RPMI7951 (cell line): ENCODE results near the gene TYSND1. TPM values are rescaled to one million over a fixed set of nuclear protein-coding genes. Genes with fewer than 3 reads are reported as not detected.
"Not testable (repeated sequence)": the region's sequence is repeated elsewhere in the genome, so short reads cannot be mapped to it uniquely, and the experiment has no call there.

Experiments
- DNase-seq: peaks from one replicate; pipeline ENCODE4 v3.0.0-alpha.2; 2012; ENCODE audit warnings: low read depth
- total RNA-seq: library from RNA; depleted of rRNA; stranded (reverse); fragments of >200 nt; shearing (Covaris generic); gene quantifications from 2 replicates; pipeline ENCODE4 v1.2.3, GENCODE V29; 2014

Gene TYSND1
- total RNA-seq, 1 experiment from 2014 or later = 5.5 TPM

DNA sequence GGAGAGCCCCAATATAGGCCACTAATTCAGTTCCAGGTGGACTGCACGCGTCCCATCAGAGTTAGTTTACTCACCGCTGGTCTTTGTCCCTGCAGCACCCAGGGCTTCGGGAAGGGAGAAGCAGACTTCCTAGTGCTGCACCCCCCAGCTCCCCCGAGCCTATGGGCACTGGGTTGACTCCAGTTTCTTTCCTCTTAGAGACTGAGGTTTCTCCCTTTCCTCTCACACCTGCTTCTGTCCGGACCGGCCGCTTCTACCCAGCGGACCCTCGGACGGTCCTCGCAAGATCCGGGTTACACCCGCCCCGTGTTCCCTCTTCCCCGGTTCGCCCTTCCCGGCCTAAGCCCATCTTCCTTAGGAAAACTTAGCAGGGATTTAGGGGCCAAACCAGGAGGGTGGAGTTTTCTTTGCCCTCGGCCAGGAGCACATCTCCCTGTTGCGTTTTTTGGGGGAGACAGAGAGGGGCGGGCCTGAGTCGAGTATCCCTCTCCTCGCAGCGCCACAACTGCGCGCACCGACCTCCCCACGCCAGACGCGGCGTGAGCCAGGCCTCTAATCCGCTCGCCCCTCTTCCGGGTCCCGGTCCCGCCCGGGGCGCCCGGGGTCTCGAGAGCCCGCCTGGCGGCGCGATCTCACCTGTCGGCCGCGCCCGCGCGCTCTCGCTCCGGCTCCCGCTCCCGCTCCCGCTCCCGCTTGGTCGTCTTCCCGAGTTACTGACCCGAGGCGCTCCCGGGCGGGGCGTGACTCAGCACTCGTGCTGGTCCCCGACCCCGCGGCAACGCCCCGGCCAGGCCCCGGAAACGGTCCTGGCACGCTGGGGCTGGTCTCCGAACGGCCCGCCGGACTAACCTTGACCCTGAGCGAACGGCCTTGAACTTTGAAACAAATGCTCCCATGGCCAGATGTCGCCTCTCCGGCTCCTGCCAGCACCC lies 14.1 kb downstream of the TYSND1 start, which contains the start of gene AIFM2:
TSS of gene AIFM2 (minus strand) at position 728 of the 932 bp plus-strand sequence. CDS start 8,741 bp downstream, outside the sequence.
- peak; percentile 81 for DNase-seq

DNA sequence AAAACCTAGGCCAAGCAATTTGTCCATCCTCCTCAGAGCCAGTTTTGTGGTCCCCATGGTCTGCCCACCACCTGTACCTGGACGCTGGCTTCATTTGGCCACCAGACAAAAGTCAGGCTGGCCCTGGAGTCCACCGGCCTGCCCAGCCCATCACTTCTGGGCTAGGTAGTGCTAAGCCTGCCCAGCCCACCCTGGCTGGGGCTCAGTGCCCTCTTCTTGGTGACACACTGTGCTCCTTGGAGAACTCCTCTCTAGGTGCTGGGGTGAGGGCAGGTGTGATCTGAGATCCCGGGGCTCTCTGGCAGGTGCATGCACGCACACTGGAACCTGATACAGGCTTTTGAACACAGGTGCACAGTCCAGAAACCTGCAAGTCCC lies 15.0 kb downstream of the TYSND1 start:
- DNase-seq = no peak

DNA sequence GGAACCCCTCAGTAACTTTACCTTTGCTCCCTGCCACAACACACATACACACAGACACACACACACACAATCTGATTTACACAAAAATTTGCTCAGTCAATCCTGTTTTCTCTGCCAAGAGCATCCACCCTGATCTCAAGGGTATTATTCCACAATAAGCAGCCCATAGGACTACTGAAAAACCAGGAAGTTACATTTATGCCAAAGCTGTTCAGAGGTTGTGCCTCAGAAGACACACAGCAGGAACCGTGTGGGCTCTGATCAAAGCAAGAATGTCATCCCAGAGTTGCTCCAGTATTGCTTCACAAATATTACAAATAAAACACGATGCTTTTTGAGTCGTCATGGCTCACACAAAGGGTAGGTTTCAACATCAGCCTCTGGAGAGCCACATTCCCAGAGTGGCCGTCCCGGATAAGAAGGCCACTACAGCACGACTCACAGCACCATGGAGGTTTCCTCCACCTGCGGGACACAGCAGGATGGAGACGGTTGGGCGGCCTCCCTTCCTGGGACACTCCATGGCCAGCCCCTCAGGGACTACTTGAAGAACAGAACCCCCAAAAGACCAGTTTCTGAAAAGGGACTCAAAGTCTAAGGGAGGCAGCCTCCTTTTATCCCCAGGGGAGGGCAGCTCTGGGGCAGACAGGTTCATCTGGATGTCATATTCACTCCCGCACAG lies 15.5 kb downstream of the TYSND1 start:
- DNase-seq = peak; percentile 19

DNA sequence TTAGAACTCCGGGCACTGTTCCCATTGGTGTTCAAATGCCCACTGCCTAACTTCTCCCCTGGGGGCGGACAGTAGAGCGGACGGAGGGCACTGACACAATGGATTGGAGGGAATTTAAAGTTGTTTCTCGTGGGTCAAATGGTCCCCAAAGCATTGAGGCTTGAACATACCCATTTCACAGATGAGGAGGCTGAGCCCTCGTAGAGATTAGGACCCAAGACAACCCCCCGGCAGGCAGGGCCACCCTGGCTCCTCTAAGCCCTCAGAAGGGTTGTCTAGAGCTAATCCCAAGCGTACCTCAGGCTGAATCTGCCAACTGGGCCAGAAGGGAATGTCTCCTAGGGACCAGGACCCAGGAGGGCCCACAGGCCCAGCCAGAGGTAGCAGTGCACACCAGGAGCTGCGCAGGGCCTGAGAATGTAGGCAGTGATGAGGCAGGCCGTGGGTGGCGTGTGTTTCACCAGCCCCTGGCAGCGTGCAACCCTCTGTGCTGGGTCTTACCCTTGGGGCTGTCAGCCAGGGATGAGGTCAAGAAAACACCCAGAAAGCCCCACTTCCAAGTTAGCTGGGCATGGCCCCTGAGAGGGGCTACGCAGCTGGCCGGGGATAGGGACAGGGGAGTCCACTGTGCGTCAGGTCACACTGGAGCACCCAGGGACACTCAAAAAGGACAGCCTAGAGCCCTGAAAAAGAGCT lies 19.7 kb downstream of the TYSND1 start:
- DNase-seq = no peak

DNA sequence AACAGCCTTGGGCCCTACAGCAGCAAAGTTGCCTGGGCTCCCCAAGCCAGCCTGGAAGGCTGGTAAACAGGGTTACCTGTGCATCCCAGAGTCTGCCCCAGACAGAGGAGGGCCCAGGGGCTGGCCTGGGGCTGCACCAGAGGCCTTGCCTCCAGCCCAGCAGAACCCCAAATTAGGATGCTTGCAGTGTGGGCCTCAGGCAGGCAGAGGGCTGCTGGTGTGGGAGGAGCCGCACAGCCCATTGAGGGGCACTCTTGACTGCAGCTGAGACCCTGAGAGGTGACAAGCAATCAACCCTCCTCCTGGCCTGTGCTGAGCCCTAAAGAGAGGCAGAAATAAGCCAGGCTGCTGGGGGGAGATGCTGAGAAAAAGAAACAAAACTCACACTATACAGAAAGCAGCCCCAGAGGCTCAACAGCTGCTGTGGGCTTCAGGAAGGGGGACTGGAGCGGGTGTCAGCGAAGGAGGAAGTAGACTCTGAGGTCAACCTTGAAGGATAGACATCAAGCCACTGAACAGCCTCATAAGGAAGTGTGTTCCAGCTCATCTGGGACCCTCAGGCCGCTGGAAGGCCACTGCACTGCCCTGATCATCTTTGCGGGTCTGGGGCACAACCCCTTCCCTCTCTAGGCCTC lies 20.5 kb downstream of the TYSND1 start:
- no peak for DNase-seq

DNA sequence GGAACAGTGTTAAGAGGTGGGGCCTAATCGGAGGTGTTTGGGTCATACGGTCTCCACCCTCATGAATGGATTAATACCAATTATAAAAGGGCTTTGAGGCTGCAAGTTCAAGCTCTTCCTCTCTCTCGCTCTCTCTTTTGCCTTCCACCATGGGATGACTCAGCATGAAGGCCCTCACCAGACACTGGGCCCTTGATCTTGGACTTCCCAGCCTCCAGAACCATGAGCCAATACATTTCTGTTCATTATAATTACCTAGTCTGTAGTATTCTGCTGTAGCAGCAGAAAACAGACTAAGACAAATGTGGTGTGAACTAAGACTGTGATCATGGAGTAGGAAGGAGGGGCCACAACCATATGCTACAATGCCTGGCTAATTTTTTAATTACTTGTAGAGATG lies 21.6 kb downstream of the TYSND1 start:
- no peak for DNase-seq

DNA sequence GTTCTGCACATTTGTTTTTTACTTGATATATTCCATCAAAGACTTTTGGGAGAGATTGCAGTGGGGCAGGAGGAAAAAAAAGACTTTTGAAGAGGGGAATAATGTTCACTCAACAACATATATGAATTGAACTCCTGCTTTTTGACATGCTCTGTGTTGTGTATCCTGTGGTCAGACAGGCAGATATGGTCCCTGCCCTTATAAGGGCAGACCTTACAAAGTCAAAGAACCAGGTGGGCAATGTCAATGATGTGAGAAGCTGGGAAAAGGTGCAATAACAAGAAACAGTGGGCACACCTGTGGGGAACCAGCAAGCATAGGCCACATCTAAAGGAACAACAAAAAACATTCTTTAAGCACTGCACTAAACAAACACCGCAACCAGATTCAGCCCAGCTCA lies 22.1 kb downstream of the TYSND1 start:
- DNase-seq = no peak

DNA sequence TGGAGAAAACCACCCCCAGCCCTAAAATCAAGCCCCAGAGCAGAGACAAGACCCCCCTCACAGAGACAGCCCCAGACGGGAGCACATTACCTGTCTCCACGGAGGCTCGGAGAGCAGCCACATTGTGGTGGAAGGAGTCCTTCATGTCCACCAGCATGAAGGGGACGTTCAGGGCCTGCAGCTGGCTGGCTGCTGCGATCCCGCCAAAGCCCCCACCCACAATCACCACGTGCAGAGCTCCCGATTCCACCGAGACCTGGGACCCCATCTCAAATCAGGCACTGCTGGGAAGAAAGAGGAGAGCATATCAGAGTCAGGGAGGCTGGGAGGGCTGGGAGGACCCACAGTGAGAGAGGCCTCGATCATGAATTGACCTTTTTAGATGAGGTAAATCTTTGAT lies 22.7 kb downstream of the TYSND1 start:
- no peak for DNase-seq

DNA sequence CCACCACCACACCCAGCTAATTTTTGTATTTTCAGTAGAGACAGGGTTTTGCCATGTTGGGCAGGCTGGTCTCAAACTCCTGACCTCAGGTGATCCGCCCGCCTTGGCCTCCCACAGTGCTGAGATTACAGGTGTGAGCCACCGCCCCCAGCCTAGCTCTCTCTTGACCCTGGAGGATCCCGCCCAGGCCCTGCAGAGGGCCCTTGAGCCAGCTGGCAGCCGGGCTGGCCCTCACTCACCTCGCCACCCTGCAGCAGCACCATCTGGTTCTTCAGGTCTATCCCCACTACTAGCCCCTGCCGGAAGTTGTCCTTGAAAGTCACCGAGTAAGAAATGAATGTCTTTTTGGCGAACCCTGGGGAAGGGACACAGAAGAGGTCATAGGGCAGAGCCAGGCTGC lies 23.3 kb downstream of the TYSND1 start:
- not testable (repeated sequence) for DNase-seq

DNA sequence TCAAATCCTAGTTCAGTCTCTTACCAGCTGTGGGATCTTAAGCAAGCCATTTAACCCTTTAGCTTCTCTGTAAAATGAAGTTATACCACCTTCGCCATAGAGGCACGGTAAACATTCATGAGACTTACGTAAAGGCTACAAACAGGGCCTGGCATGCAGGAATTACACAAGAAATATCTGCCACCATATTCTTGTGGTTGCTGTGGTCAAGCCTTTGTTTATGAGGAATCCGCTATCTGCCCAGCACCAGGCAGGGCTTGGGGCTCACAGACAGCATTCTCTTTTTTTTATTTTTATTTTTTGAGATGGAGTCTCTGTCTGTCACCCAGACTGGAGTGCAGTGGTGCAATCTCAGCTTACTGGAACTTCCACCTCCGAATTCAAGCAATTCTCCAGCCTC lies 23.8 kb downstream of the TYSND1 start:
- no peak for DNase-seq

DNA sequence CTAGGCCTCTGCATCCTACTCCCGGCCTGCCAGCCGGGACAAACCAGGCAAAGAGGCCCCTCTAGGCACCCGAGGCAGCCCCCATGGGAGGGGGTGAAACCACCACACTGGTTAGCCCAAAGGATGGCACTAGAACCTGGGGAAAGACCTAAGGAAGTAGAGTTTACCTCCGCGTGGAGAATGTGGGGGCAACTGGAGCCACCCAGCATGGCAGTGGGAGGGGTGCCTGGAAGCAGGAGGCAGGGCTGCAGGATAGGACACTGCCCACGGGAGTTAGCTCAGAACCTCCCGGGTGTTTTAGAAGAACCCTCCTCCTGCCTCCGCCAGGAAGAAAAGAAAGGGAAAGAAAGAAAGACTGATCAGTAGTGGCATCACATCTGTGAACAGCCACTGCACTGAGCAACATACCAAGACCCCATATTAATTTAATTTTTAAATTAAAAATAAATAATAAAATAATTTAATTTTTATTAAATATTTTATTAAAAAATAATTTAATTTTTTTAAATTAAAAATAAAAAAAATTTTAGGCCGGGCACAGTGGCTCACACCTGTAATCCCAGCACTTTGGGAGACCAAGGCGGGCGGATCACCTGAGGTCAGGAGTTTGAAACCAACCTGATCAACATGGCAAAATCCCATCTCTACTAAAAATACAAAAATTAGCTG lies 25.1 kb downstream of the TYSND1 start:
- no peak for DNase-seq

DNA sequence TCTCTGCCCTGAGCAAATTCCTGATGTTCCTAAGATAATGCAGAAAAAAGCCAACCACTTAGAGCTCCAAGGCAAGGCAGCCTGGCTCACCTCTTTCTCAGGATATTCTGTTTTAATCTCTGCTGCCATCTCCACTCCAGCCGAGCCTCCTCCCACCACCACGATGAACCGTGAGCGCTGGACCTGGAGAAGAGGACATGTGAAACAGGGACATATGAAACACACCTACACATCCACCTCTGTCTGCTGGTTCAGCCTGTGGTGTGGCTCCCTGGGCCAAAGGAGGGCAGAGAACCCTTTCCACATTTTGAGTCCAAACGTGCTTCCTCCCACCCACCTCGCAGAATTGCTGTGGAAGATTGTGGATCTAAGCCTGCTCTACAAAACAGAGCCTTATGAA lies 26.1 kb downstream of the TYSND1 start:
- DNase-seq = no peak

DNA sequence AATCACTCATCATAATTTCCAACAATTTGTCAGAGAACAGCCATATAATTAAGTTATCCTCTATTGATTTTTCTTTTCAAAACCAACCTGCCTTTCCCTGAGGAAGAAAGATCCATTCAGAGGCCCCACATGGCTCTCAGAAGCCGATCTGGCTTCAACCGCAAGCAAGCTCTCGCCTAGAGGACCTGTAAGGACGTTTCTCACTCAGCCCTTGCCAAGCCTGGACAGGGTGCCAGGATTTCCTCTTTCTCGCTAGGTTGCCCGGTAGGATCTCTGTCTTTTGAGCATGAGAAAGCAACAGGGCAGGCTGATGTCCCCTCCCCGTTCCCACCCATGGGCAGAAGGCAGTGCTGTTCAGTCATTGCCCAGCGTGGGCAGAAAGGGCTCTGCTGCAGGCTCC lies 26.9 kb downstream of the TYSND1 start:
- DNase-seq = no peak

DNA sequence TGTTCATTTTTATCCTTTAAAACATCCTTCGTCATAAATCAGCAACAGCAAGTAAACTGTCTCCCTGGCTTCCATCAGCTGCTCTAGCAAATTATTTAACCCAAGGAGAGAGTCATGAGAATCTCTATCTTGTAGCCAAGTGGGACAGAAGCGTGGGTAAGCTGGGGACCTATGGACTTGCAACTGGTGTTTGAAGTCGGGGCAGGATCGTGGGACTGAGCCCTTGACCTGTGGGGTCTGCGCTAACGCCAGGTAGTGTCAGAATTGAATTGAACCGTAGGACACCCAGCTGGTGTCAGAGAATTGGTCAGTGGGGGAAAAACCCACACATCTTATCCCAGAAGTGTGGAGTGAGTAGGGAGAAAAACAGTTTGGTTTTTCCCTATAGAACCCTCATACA lies 27.3 kb downstream of the TYSND1 start:
- no peak for DNase-seq

DNA sequence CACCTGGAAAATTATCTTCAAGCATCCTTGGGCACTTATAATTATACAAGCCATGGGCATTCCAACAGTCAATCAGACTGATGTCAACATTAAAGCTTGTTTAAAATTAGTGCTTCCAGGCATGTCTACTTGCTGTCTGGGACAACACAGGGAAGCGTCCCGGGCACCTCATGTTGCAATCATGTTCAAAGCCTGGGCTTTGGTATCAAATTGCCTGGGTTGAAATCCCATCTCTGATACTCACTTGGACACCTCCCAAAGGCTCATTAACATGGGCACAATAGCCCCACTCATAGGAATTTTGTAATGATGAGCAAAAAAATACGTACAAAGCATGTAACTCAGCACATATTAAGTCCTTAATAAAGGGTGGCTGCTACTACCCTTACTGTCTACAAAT lies 28.3 kb downstream of the TYSND1 start:
- DNase-seq = no peak

DNA sequence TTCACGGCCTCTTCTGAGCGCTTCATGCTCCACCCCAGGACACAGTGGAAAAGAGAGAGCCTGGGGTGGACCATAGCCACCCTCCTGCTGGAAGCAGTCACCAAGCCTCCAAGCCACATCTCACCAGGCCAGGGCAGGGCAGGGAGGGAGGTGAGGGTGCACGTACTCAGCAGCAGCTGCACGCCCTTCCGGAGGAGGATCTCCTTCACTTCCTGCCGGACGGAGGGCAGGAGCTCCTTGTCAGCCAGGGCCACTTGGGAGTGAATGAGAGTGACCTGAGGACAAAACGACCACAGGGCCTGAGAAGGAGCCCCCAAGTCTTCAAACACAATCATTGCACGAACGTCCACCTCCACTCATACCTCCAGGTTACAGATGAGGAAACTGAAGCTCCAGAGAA lies 28.9 kb downstream of the TYSND1 start:
- DNase-seq = no peak

DNA sequence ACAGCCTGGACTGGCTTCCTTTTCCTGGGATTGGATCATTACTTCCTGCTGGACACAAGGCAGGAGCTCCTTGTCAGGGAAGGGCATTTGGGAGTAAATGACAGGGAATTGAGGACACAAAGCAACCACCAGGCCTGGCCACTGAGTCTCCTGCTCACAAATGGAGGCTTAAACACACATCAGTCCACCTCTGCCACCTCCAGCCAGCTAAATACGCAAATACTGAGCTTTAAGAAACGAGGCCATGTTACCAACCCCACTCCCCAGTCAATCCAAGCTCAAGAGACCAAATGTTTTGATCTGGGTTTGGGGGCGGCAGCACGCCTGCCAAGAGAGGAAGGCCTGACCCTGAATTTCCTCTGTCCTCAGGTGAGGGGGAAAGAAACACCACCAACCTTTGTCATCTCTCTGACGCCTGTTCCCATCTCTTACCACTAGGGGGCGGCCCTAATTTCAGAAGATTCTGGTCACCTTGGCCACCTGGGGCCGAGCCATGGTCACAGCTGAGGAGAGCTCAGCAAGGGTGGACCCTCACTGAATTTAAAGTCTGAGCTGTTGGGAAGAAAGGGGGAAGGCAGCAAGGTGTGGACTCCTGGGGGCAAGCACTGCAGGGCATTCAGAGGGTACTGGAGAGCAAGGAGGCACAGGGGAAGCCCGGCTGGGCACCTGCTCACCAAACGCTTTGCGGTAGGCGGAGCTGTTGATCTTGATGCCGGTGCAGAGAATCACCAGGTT lies 30.4 kb downstream of the TYSND1 start:
- DNase-seq = peak; percentile 23

DNA sequence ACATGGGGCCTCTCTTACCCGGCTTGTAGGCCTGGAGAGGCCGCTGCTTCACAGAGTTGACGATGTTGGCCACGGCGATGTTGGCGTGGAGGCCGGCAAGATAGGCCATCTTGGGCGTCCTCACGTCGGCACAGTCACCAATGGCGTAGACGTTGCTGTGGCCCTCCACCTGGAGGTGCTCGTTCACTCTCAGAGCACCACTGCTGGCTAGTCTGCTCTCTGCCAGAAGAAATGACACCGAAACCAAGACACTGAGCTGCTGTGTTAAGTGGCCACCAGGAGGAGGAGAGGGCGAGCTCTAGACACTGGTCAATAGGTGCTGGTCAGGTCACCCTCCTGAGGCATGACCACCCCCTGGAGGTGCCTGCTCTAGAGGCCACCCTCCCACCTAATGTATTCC lies 31.6 kb downstream of the TYSND1 start:
- no peak for DNase-seq

DNA sequence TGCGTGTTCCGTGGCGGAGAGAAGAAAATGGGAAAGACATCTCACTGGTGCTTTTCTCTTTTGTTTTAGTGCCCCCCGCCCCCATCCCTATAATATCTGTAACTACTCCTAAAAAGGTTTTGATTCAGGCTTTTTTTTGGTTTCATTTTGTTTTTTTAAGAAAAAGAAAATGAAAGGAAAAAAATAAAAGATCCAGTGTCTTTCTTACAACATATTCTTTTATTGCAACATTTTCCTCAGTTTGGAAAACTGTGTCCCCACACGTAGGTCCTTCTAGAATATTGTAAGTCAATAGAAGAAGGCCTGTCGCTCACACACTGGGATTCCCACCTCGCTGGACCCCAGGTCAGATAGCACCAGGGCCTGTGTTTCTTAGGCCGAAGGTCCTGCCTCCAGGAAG lies 34.4 kb downstream of the TYSND1 start:
- no peak for DNase-seq

DNA sequence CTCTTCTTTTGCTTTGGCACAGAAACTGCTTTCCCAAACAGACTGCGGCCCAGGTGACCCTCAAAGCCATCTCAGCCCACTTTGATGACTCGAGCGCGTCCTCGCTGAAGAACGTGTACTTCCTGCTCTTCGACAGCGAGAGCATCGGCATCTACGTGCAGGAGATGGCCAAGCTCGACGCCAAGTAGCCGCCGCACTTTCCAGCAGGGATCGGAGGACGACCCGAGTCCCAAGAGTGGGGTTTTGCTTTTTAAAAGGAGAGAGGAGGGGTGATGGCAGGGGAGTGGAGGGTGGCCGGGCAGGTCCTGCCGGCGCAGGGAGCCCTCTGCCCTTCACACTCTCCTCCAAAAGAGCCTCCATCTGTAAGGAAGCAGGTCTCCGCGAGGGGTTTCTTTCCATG lies 35.0 kb downstream of the TYSND1 start:
- DNase-seq = no peak
